H1 (cell line): ENCODE measurements around the gene MCHR2.

Source experiments
- ATF2 ChIP-seq: IDR thresholded peaks from 2 replicates; pipeline ENCODE4 v1.6.1; 2012; ENCODE audit warnings: low read length, inconsistent platforms
- CTCF ChIP-seq, 3 experiments: IDR thresholded peaks; 1 replicate in 2 of 3; 2 replicates in 1 of 3; pipeline versions ENCODE4 v1.5.1 to v1.6.1; 2011; ENCODE audit warnings: low read length in 3 of 3, mild to moderate bottlenecking in 3 of 3, inconsistent platforms in 2 of 3, low read depth in 1 of 3, moderate library complexity in 1 of 3; ENCODE audit not compliant: insufficient read depth in 1 of 3; ENCODE audit errors: control extremely low read depth in 1 of 3
- POLR2A ChIP-seq, 2 experiments: IDR thresholded peaks; 1 replicate in 1 of 2; 2 replicates in 1 of 2; pipeline ENCODE4 v1.6.1; 2011; ENCODE audit warnings: low read depth in 2 of 2, low read length in 2 of 2, mild to moderate bottlenecking in 2 of 2; ENCODE audit errors: control extremely low read depth in 1 of 2
- POLR2AphosphoS5 ChIP-seq: IDR thresholded peaks from 2 replicates; pipeline ENCODE4 v1.6.1; 2011; ENCODE audit warnings: low read depth, low read length
- SP1 ChIP-seq: IDR thresholded peaks from 2 replicates; pipeline ENCODE4 v1.6.1; 2011; ENCODE audit warnings: low read depth, low read length
- SRF ChIP-seq: IDR thresholded peaks from 2 replicates; pipeline ENCODE4 v1.6.1; 2011; ENCODE audit warnings: mild to moderate bottlenecking, low read depth, low read length, moderate library complexity

- no peak for TF ChIP-seq POLR2AphosphoS5
- no peak for TF ChIP-seq CTCF (IDR thresholded peaks at IDR 0.05; ENCODE audit: control extremely low read depth in 1 of 3, insufficient read depth in 1 of 3, low read depth in 1 of 3, low read length in 3 of 3)
- TF ChIP-seq SRF: no peak
- TF ChIP-seq POLR2A (IDR thresholded peaks at IDR 0.05; ENCODE audit: control extremely low read depth in 1 of 2, low read depth in 2 of 2, low read length in 2 of 2): no peak
- TF ChIP-seq ATF2: no peak
- TF ChIP-seq SP1: no peak
These were observed 60.9 kb downstream of the MCHR2 start for GRCh38 chr6:99933129-99933528.
